HG02763 (cell line): Measurements from ENCODE around the gene DHRS13.

Experiments used
- ATAC-seq: cut with Tn5 transposase; IDR thresholded peaks from one replicate; pipeline ENCODE4 v1.9.1; 2021; ENCODE audit warnings: mild to moderate bottlenecking, moderate library complexity; ENCODE audit not compliant: unreplicated experiment

DHRS13 gene

GRCh38 chr17:28902819-28903545, at the start of gene DHRS13:
Gene DHRS13, minus strand, starts transcription at chr17:28903079. Its CDS starts 135 bp downstream, at chr17:28902944.
- peak; percentile 84 for ATAC-seq

GRCh38 chr17:28951991-28952975, 49.4 kb upstream of the DHRS13 start:
- ATAC-seq, result peak; percentile 45

- peak; percentile 58 for ATAC-seq
Measured at GRCh38 chr17:28951428-28951990, 48.6 kb upstream of the DHRS13 start, which contains the start of gene PHF12. Gene PHF12, minus strand, starts transcription at chr17:28951518. Its CDS starts 558 bp downstream, at chr17:28950960.

- peak; percentile 6 for ATAC-seq
Measured at GRCh38 chr17:28950752-28951427, 48.0 kb upstream of the DHRS13 start.

- no peak for ATAC-seq
Measured at GRCh38 chr17:28950017-28950751, 47.3 kb upstream of the DHRS13 start.

GRCh38 chr17:28949185-28950016, 46.5 kb upstream of the DHRS13 start:
- ATAC-seq, result no peak

GRCh38 chr17:28948873-28949184, 46.0 kb upstream of the DHRS13 start:
- no peak for ATAC-seq

- no peak for ATAC-seq
Measured at GRCh38 chr17:28948342-28948741, 45.5 kb upstream of the DHRS13 start.

- ATAC-seq, result no peak
Measured at GRCh38 chr17:28947639-28948038, 44.8 kb upstream of the DHRS13 start.

- ATAC-seq, result no peak
Measured at GRCh38 chr17:28946239-28946638, 43.4 kb upstream of the DHRS13 start.

GRCh38 chr17:28944862-28945741, 42.2 kb upstream of the DHRS13 start:
- no peak for ATAC-seq

- no peak for ATAC-seq
Measured at GRCh38 chr17:28944343-28944742, 41.5 kb upstream of the DHRS13 start.

GRCh38 chr17:28942925-28943324, 40.0 kb upstream of the DHRS13 start:
- ATAC-seq, result no peak

- ATAC-seq, result no peak
Measured at GRCh38 chr17:28941251-28941650, 38.4 kb upstream of the DHRS13 start.

GRCh38 chr17:28940675-28941074, 37.8 kb upstream of the DHRS13 start:
- ATAC-seq, result no peak

- no peak for ATAC-seq
Measured at GRCh38 chr17:28940142-28940541, 37.3 kb upstream of the DHRS13 start.

GRCh38 chr17:28938552-28938951, 35.7 kb upstream of the DHRS13 start:
- ATAC-seq, result no peak

GRCh38 chr17:28937044-28937729, 34.3 kb upstream of the DHRS13 start:
- ATAC-seq, result no peak
